SK-N-SH (cell line): ENCODE measurements around the gene RAB4A. TPM values are rescaled to one million over a fixed set of nuclear protein-coding genes. Genes with fewer than 3 reads are reported as not detected.

Experiments used
- CTCF ChIA-PET: fragments of 300-600, 350-600 bp; formaldehyde crosslinking; extraction: SDS; loops from one replicate; lab custom pipeline; 2021; lab: Yijun Ruan, JAX
- POLR2A ChIA-PET: fragments of 350-600 bp; sonication (Branson Sonifier 250); formaldehyde crosslinking; extraction: SDS; loops from one replicate; lab custom pipeline; 2020; ENCODE audit warnings: antibody characterized with exemption, inconsistent platforms; lab: Yijun Ruan, JAX
- DNase-seq: peaks from one replicate; pipeline ENCODE4 v3.0.0; 2012
- H2AFZ ChIP-seq: fragments of 200-600 bp; sonication (generic); 2 replicates; pipeline ENCODE4 v1.8.1; 2016; ENCODE audit warnings: antibody characterized with exemption, mild to moderate bottlenecking, low read depth
- H3F3A ChIP-seq: fragments of 200-600 bp; sonication (generic); replicated peaks from 2 replicates; pipeline ENCODE3; 2016; ENCODE audit warnings: antibody characterized with exemption, mild to moderate bottlenecking; ENCODE audit not compliant: insufficient read depth
- H3K27ac ChIP-seq, 2 experiments: fragments of 200-500 bp in 1 of 2; fragments of 200-600 bp in 1 of 2; sonication (Bioruptor generic) in 1 of 2; sonication (generic), shearing (Covaris generic) in 1 of 2; 2 replicates each; pipeline versions ENCODE4 v1.5.1 to v1.6.1; 2014 to 2016; ENCODE audit warnings: low read depth in 2 of 2, inconsistent platforms in 1 of 2, low read length in 1 of 2, mild to moderate bottlenecking in 1 of 2, mixed read lengths in 1 of 2
- H3K27me3 ChIP-seq: fragments of 200-600 bp; sonication (generic), shearing (Covaris generic); 2 replicates; pipeline ENCODE4 v1.6.1; 2016; ENCODE audit warnings: mixed run types; ENCODE audit not compliant: insufficient read depth
- H3K36me3 ChIP-seq, 2 experiments: fragments of 200-500 bp in 1 of 2; fragments of 200-600 bp in 1 of 2; sonication (Bioruptor generic) in 1 of 2; sonication (generic) in 1 of 2; replicated peaks in 1 of 2; 2 replicates each; pipeline versions ENCODE3 to v1.5.1; 2014 to 2016; ENCODE audit warnings: low read length in 1 of 2, mild to moderate bottlenecking in 1 of 2; ENCODE audit not compliant: insufficient read depth in 2 of 2, control insufficient read depth in 1 of 2
- H3K4me1 ChIP-seq, 2 experiments: fragments of 200-500 bp in 1 of 2; fragments of 200-600 bp in 1 of 2; sonication (Bioruptor generic) in 1 of 2; sonication (generic), shearing (Covaris generic) in 1 of 2; 2 replicates each; pipeline versions ENCODE4 v1.5.1 to v1.6.1; 2014 to 2016; ENCODE audit warnings: low read depth in 1 of 2, low read length in 1 of 2, mixed run types in 1 of 2; ENCODE audit not compliant: insufficient read depth in 2 of 2, control insufficient read depth in 1 of 2
- H3K4me2 ChIP-seq: fragments of 200-600 bp; sonication (generic), shearing (Covaris generic); 2 replicates; pipeline ENCODE4 v1.6.1; 2017; ENCODE audit warnings: mixed run types
- H3K4me3 ChIP-seq, 2 experiments: fragments of 200-500 bp in 1 of 2; fragments of 200-600 bp in 1 of 2; sonication (Bioruptor generic) in 1 of 2; sonication (generic), shearing (Covaris generic) in 1 of 2; 2 replicates each; pipeline versions ENCODE4 v1.5.1 to v1.8.1; 2014 to 2016; ENCODE audit warnings: low read depth in 2 of 2, inconsistent platforms in 1 of 2, low read length in 1 of 2, mild to moderate bottlenecking in 1 of 2, mixed read lengths in 1 of 2, moderate library complexity in 1 of 2
- H3K79me2 ChIP-seq: fragments of 200-600 bp; sonication (generic); 2 replicates; pipeline ENCODE4 v1.8.1; 2017; ENCODE audit warnings: mild to moderate bottlenecking; ENCODE audit not compliant: insufficient read depth
- H3K9ac ChIP-seq: fragments of 200-600 bp; sonication (generic); 2 replicates; pipeline ENCODE4 v1.6.1; 2017; ENCODE audit warnings: mixed run types
- H3K9me2 ChIP-seq: fragments of 200-600 bp; sonication (generic); 2 replicates; pipeline ENCODE4 v1.6.1; 2017; ENCODE audit warnings: mixed run types
- H3K9me3 ChIP-seq: fragments of 200-600 bp; sonication (generic); 2 replicates; pipeline ENCODE4 v1.6.1; 2017; ENCODE audit warnings: mixed run types, mild to moderate bottlenecking, moderate library complexity
- H4K20me1 ChIP-seq: fragments of 200-600 bp; sonication (generic); 2 replicates; pipeline ENCODE4 v1.6.1; 2017; ENCODE audit warnings: mild to moderate bottlenecking, mixed run types; ENCODE audit not compliant: insufficient read depth
- CHD2 ChIP-seq: fragments of 150-350 bp; IDR thresholded peaks from 2 replicates; pipeline ENCODE4 v1.6.1; 2018; ENCODE audit warnings: low read length; ENCODE audit not compliant: partially characterized antibody
- EP300 ChIP-seq, 2 experiments: IDR thresholded peaks; 2 replicates each; pipeline versions ENCODE4 v1.4.0 to v1.6.1; 2012; ENCODE audit warnings: borderline replicate concordance in 1 of 2, low read depth in 1 of 2, low read length in 1 of 2
- EZH2phosphoT487 ChIP-seq: fragments of 200-600 bp; sonication (generic); IDR thresholded peaks from 2 replicates; pipeline ENCODE4 v1.6.1; 2017; ENCODE audit warnings: low read depth, mixed run types, mild to moderate bottlenecking, antibody characterized with exemption, moderate library complexity, borderline replicate concordance
- FOSL2 ChIP-seq: IDR thresholded peaks from 2 replicates; pipeline ENCODE4 v1.4.0; 2012; ENCODE audit warnings: low read depth, mild to moderate bottlenecking, moderate library complexity, borderline replicate concordance
- GABPA ChIP-seq: IDR thresholded peaks from 2 replicates; pipeline ENCODE4 v1.4.0; 2012; ENCODE audit warnings: low read depth, mild to moderate bottlenecking
- GATA2 ChIP-seq: sonication (generic); formaldehyde crosslinking; IDR thresholded peaks from 2 replicates; pipeline ENCODE4 v1.5.0; 2020; ENCODE audit warnings: mild to moderate bottlenecking, missing genetic modification reagents
- MEF2A ChIP-seq: IDR thresholded peaks from 2 replicates; pipeline ENCODE4 v1.4.0; 2012; ENCODE audit warnings: low read depth, borderline replicate concordance
- MXI1 ChIP-seq: IDR thresholded peaks from 2 replicates; pipeline ENCODE4 v1.6.1; 2012; ENCODE audit warnings: mild to moderate bottlenecking, low read depth, low read length, improper control_type of control experiment
- POLR2AphosphoS5 ChIP-seq: IDR thresholded peaks from 2 replicates; pipeline ENCODE4 v1.6.1; 2012; ENCODE audit warnings: low read depth, low read length
- RFX5 ChIP-seq: IDR thresholded peaks from 2 replicates; pipeline ENCODE4 v1.6.1; 2012; ENCODE audit warnings: mild to moderate bottlenecking, improper control_type of control experiment, low read length
- SIN3A ChIP-seq: IDR thresholded peaks from 2 replicates; pipeline ENCODE4 v1.6.1; 2012; ENCODE audit warnings: low read depth, mild to moderate bottlenecking, low read length, moderate library complexity, borderline replicate concordance
- SMC3 ChIP-seq: IDR thresholded peaks from 2 replicates; pipeline ENCODE4 v1.6.1; 2012; ENCODE audit warnings: low read depth, low read length, improper control_type of control experiment
- TAF1 ChIP-seq: IDR thresholded peaks from 2 replicates; pipeline ENCODE4 v1.6.1; 2012; ENCODE audit warnings: low read depth, mild to moderate bottlenecking, low read length, moderate library complexity, borderline replicate concordance
- WGBS: methylation state at CpG from one replicate; pipeline ENCODE4 v1.1.6; 2017; ENCODE audit warnings: low lambda C conversion rate; 5-methylcytosine and 5-hydroxymethylcytosine counted together
- polyA plus RNA-seq, 3 experiments: library from polyadenylated mRNA; depleted of rRNA; stranded (reverse); fragments of >200 nt; gene quantifications; 2 replicates each; pipeline ENCODE4 v1.2.3, GENCODE V29; 2012
- TF ChIP-seq, protein P1 (sequence below): IDR thresholded peaks from 2 replicates; pipeline ENCODE4 v1.4.0; 2012; ENCODE audit warnings: low read depth
- TF ChIP-seq, protein P2 (sequence below): IDR thresholded peaks from 2 replicates; pipeline ENCODE4 v1.6.1; 2012; ENCODE audit warnings: mild to moderate bottlenecking, low read depth, low read length, moderate library complexity
- TF ChIP-seq, protein P3 (sequence below): IDR thresholded peaks from 2 replicates; pipeline ENCODE4 v1.4.0; 2012; ENCODE audit warnings: low read depth, borderline replicate concordance
- TF ChIP-seq, protein P4 (sequence below): fragments of 150-350 bp; IDR thresholded peaks from 2 replicates; pipeline ENCODE4 v1.6.1; 2017; ENCODE audit warnings: antibody characterized with exemption, low read length, low read depth, borderline replicate concordance
- TF ChIP-seq, protein P5 (sequence below): fragments of 200-600 bp; sonication (generic); IDR thresholded peaks from 2 replicates; pipeline ENCODE4 v1.6.1; 2017; ENCODE audit warnings: antibody characterized with exemption, mild to moderate bottlenecking, moderate library complexity

The RAB4A gene
- polyA plus RNA-seq, 1 of the 3 experiments (the other 2 are of a cell fraction) = 28.1 TPM

DNA sequence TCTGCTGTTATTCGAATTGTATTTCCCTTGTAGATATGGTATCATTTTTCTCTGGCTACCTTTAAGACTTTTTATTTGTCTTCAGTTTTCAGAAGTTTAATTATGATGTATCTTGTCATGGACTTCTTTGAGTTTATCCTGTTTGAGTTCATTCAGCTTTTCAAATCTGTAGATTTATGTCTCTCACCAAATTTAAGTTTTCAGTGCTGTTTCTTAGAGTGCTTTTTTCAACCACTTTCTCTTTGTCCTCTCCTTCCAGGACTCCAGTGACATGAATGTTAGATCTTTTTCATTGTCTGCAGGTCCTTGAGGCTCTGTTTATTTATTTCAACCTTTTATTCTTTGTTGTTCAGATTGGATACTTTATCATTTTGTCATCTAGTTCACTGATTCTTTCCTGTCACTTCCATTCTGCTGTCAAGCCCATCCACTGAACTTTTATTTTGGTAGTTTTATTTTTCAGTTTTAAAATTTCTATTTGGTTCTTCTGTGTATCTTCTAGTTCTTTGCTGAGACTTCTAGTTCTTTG, 11.4 kb downstream of the RAB4A start:
- Histone ChIP-seq H2AFZ (no peak overlapping the region), H3K4me2 (no peak overlapping the region), H3K27me3 (no peaks in the 10 kb centered on the region), H4K20me1 (peaks cover 28% of the 10 kb centered on the region), H3F3A (peaks cover 26% of the 10 kb centered on the region), H3K9ac (no peak overlapping the region), H3K4me1 (peaks cover under 1 to 4% of the 10 kb centered on the region in 2 experiments; a peak in 3 of 4 replicates), H3K9me3 (no peaks in the 10 kb centered on the region)
- POLR2A ChIA-PET = no interaction called here
- CTCF ChIA-PET = interaction anchor here (1.4 kb wide), 1 partner anchor 24 kb away, joined by 3 read pairs; no protein-coding TSS in a partner anchor
- TF ChIP-seq GATA2 (CRISPR knock-in tag) (no peak), MEF2A (no peak), FOSL2 (no peak), EZH2phosphoT487 (no peak), POLR2AphosphoS5 (no peak), SIN3A (no peak), TAF1 (no peak), GABPA (no peak), CHD2 (no peak), SMC3 (no peak), RFX5 (no peak), MXI1 (no peak), EP300 (IDR thresholded peaks at IDR 0.05; ENCODE audit: borderline replicate concordance in 1 of 2, low read depth in 1 of 2, low read length in 1 of 2) (no peak)
- TF ChIP-seq, protein P1, sequence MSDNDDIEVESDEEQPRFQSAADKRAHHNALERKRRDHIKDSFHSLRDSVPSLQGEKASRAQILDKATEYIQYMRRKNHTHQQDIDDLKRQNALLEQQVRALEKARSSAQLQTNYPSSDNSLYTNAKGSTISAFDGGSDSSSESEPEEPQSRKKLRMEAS = no peak
- TF ChIP-seq, protein P2, sequence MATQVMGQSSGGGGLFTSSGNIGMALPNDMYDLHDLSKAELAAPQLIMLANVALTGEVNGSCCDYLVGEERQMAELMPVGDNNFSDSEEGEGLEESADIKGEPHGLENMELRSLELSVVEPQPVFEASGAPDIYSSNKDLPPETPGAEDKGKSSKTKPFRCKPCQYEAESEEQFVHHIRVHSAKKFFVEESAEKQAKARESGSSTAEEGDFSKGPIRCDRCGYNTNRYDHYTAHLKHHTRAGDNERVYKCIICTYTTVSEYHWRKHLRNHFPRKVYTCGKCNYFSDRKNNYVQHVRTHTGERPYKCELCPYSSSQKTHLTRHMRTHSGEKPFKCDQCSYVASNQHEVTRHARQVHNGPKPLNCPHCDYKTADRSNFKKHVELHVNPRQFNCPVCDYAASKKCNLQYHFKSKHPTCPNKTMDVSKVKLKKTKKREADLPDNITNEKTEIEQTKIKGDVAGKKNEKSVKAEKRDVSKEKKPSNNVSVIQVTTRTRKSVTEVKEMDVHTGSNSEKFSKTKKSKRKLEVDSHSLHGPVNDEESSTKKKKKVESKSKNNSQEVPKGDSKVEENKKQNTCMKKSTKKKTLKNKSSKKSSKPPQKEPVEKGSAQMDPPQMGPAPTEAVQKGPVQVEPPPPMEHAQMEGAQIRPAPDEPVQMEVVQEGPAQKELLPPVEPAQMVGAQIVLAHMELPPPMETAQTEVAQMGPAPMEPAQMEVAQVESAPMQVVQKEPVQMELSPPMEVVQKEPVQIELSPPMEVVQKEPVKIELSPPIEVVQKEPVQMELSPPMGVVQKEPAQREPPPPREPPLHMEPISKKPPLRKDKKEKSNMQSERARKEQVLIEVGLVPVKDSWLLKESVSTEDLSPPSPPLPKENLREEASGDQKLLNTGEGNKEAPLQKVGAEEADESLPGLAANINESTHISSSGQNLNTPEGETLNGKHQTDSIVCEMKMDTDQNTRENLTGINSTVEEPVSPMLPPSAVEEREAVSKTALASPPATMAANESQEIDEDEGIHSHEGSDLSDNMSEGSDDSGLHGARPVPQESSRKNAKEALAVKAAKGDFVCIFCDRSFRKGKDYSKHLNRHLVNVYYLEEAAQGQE = no peak
- TF ChIP-seq, protein P3, sequence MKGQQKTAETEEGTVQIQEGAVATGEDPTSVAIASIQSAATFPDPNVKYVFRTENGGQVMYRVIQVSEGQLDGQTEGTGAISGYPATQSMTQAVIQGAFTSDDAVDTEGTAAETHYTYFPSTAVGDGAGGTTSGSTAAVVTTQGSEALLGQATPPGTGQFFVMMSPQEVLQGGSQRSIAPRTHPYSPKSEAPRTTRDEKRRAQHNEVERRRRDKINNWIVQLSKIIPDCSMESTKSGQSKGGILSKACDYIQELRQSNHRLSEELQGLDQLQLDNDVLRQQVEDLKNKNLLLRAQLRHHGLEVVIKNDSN = no peak
- TF ChIP-seq, protein P4, sequence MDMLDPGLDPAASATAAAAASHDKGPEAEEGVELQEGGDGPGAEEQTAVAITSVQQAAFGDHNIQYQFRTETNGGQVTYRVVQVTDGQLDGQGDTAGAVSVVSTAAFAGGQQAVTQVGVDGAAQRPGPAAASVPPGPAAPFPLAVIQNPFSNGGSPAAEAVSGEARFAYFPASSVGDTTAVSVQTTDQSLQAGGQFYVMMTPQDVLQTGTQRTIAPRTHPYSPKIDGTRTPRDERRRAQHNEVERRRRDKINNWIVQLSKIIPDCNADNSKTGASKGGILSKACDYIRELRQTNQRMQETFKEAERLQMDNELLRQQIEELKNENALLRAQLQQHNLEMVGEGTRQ = no peak
- TF ChIP-seq, protein P5, sequence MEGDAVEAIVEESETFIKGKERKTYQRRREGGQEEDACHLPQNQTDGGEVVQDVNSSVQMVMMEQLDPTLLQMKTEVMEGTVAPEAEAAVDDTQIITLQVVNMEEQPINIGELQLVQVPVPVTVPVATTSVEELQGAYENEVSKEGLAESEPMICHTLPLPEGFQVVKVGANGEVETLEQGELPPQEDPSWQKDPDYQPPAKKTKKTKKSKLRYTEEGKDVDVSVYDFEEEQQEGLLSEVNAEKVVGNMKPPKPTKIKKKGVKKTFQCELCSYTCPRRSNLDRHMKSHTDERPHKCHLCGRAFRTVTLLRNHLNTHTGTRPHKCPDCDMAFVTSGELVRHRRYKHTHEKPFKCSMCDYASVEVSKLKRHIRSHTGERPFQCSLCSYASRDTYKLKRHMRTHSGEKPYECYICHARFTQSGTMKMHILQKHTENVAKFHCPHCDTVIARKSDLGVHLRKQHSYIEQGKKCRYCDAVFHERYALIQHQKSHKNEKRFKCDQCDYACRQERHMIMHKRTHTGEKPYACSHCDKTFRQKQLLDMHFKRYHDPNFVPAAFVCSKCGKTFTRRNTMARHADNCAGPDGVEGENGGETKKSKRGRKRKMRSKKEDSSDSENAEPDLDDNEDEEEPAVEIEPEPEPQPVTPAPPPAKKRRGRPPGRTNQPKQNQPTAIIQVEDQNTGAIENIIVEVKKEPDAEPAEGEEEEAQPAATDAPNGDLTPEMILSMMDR = no peak
- TF ChIP-seq, all 33 proteins: peak for 0
- Histone ChIP-seq H3K4me3 (no peak overlapping the region), H3K36me3 (peaks cover 3 to 25% of the 10 kb centered on the region in 2 experiments), H3K27ac (peak overlapping the region in 1 of 2 experiments; percentile 3; a peak in 1 of 4 replicates), H3K9me2 (no peaks in the 10 kb centered on the region), H3K79me2 (peaks cover 79% of the 10 kb centered on the region)
- 85% methylated on average over 1 of the region's 1 CpG for WGBS
- no peak for DNase-seq
